Lower lobe of right lung (tissue), 2 donors: Measurements from ENCODE around the gene UBL3. TPM values are rescaled to one million over a fixed set of nuclear protein-coding genes. Genes with fewer than 3 reads are reported as not detected.

Experiments
- ATAC-seq, 2 donors: fragments of 200-7000 bp; cut with Tn5 transposase; one replicate each; pipeline ENCODE4 v1.9.1; 2020 to 2022; ENCODE audit warnings: mild to moderate bottlenecking in 2 of 2, moderate library complexity in 2 of 2
- DNase-seq: peaks from one replicate; pipeline ENCODE4 v3.0.0-alpha.2; 2020
- H3K27ac ChIP-seq: fragments of 200-600 bp; one replicate; pipeline ENCODE4 v1.8.0; 2022
- H3K27me3 ChIP-seq: fragments of 200-600 bp; one replicate; pipeline ENCODE4 v1.8.0; 2022; ENCODE audit warnings: low read depth
- H3K36me3 ChIP-seq: fragments of 200-600 bp; one replicate; pipeline ENCODE4 v1.8.0; 2022; ENCODE audit warnings: mild to moderate bottlenecking
- H3K4me1 ChIP-seq: fragments of 200-600 bp; one replicate; pipeline ENCODE4 v1.8.0; 2022
- H3K4me3 ChIP-seq: fragments of 200-600 bp; one replicate; pipeline ENCODE4 v1.8.0; 2022; ENCODE audit warnings: mild to moderate bottlenecking
- H3K9me3 ChIP-seq: fragments of 200-600 bp; one replicate; pipeline ENCODE4 v1.8.0; 2022
- CTCF ChIP-seq: fragments of 200-600 bp; IDR thresholded peaks from one replicate; pipeline ENCODE4 v1.8.0; 2022; ENCODE audit warnings: antibody characterized with exemption, mild to moderate bottlenecking
- intact Hi-C: fragments of 100-400 bp; cut with DNase I; formaldehyde crosslinking; loops from one replicate; pipeline ENCODE4 v1.11.0; 2022
- total RNA-seq: library from RNA; stranded (reverse); fragmentation: NEBNext Ultra II Directional; extraction: Animal tissue kit (Norgen Biotek cat#: 25700); gene quantifications from one replicate; pipeline ENCODE4 v1.2.1, GENCODE V29; 2021
- donor health status: DM: no; HTN: yes; CAD: no; lungs with severe emphysema.

UBL3 gene
- total RNA-seq, 1 donor from 2014 or later: 49.5 TPM

GRCh38 chr13:29716493-29716892, 133.9 kb downstream of the UBL3 start:
- TF ChIP-seq CTCF: no peak
- no peak for ATAC-seq
- no peak for DNase-seq
- no peaks in the 10 kb centered on the region for H3K36me3 ChIP-seq
- no peak overlapping the region for H3K4me3 ChIP-seq
- intact Hi-C loops: no loop called here
- no peaks in the 10 kb centered on the region for H3K4me1 ChIP-seq
- peaks cover 5% of the 10 kb centered on the region for H3K9me3 ChIP-seq
- peaks cover 5% of the 10 kb centered on the region for H3K27me3 ChIP-seq
- H3K27ac ChIP-seq: no peak overlapping the region
